Stimulated activated CD4-positive, alpha-beta T cell treated with anti-CD3 and anti-CD28 coated beads, Interleukin-4, amount 100 ng/mL, for 24 hours (primary cell): Measurements from ENCODE around the gene PABPC1L.

Experiments used
- DNase-seq: peaks from one replicate; pipeline ENCODE4 v3.0.0-alpha.2; 2020

The PABPC1L gene

GRCh38 chr20:44901974-44902373 is 7.9 kb upstream of the PABPC1L start:
- no peak for DNase-seq

- DNase-seq: no peak
Observed at GRCh38 chr20:44904377-44904776, 5.5 kb upstream of the PABPC1L start.

- no peak for DNase-seq
Observed at GRCh38 chr20:44908987-44909871, 631 bp upstream of the PABPC1L start.

GRCh38 chr20:44910690-44911262 is 916 bp downstream of the PABPC1L start:
- no peak for DNase-seq

GRCh38 chr20:44911264-44911921 is 1.5 kb downstream of the PABPC1L start:
- DNase-seq: peak; percentile 43

- DNase-seq: no peak
Observed at GRCh38 chr20:44912189-44912588, 2.3 kb downstream of the PABPC1L start.

- DNase-seq: no peak
Observed at GRCh38 chr20:44914924-44915323, 5.1 kb downstream of the PABPC1L start.

GRCh38 chr20:44916586-44916985 is 6.7 kb downstream of the PABPC1L start:
- DNase-seq: no peak

GRCh38 chr20:44917399-44917798 is 7.5 kb downstream of the PABPC1L start:
- no peak for DNase-seq

- no peak for DNase-seq
Observed at GRCh38 chr20:44918342-44918741, 8.5 kb downstream of the PABPC1L start.

- DNase-seq: no peak
Observed at GRCh38 chr20:44918761-44919160, 8.9 kb downstream of the PABPC1L start.

- DNase-seq: no peak
Observed at GRCh38 chr20:44921447-44921846, 11.6 kb downstream of the PABPC1L start.

GRCh38 chr20:44924541-44924940 is 14.7 kb downstream of the PABPC1L start:
- no peak for DNase-seq

GRCh38 chr20:44928595-44928994 is 18.7 kb downstream of the PABPC1L start:
- DNase-seq: no peak

- no peak for DNase-seq
Observed at GRCh38 chr20:44930517-44931168, 20.8 kb downstream of the PABPC1L start.

- DNase-seq: no peak
Observed at GRCh38 chr20:44931911-44932310, 22.1 kb downstream of the PABPC1L start.

GRCh38 chr20:44932916-44933315 is 23.1 kb downstream of the PABPC1L start:
- DNase-seq: no peak

- no peak for DNase-seq
Observed at GRCh38 chr20:44936510-44936909, 26.6 kb downstream of the PABPC1L start.

GRCh38 chr20:44938637-44939036 is 28.8 kb downstream of the PABPC1L start:
- no peak for DNase-seq

GRCh38 chr20:44941120-44941691 is 31.3 kb downstream of the PABPC1L start:
- DNase-seq: no peak

- no peak for DNase-seq
Observed at GRCh38 chr20:44942264-44942973, 32.6 kb downstream of the PABPC1L start.

- no peak for DNase-seq
Observed at GRCh38 chr20:44943828-44944227, 34.0 kb downstream of the PABPC1L start.
